RWPE2 (cell line): ENCODE data around the gene EEF1AKMT3.

Experiments used
- ATAC-seq: fragments of 200-7000 bp; cut with Tn5 transposase; 3 replicates; pipeline ENCODE4 v1.9.1; 2021; ENCODE audit warnings: low read depth
- DNase-seq: peaks from one replicate; pipeline ENCODE4 v3.0.0-alpha.2; 2020; ENCODE audit warnings: low spot score
- H3K27ac ChIP-seq: fragments of 450-650 bp; 2 replicates; pipeline ENCODE4 v1.5.1; 2017; ENCODE audit warnings: mild to moderate bottlenecking; ENCODE audit not compliant: poor library complexity, severe bottlenecking
- H3K27me3 ChIP-seq: fragments of 250-450 bp; sonication (Bioruptor Pico); 2 replicates; pipeline ENCODE4 v1.5.1; 2021; ENCODE audit warnings: mild to moderate bottlenecking, moderate library complexity; ENCODE audit not compliant: insufficient read depth, poor library complexity, severe bottlenecking
- H3K36me3 ChIP-seq: fragments of 250-450 bp; sonication (Bioruptor Pico); 2 replicates; pipeline ENCODE4 v1.5.1; 2020; ENCODE audit warnings: low read depth, mild to moderate bottlenecking, moderate library complexity
- H3K4me1 ChIP-seq: fragments of 250-450 bp; sonication (Bioruptor Pico); 2 replicates; pipeline ENCODE4 v1.5.1; 2021; ENCODE audit warnings: mild to moderate bottlenecking, moderate library complexity; ENCODE audit not compliant: insufficient read depth, poor library complexity, severe bottlenecking
- H3K4me3 ChIP-seq: fragments of 250-450 bp; sonication (Bioruptor Pico); 2 replicates; pipeline ENCODE4 v1.5.1; 2021; ENCODE audit warnings: mild to moderate bottlenecking, moderate library complexity; ENCODE audit not compliant: severe bottlenecking
- H3K9me3 ChIP-seq: fragments of 250-450 bp; sonication (Bioruptor Pico); 2 replicates; pipeline ENCODE4 v1.5.1; 2021; ENCODE audit warnings: mild to moderate bottlenecking, moderate library complexity; ENCODE audit not compliant: severe bottlenecking
- TF ChIP-seq, protein P1 (sequence below): fragments of 450-650 bp; IDR thresholded peaks from one replicate; pipeline ENCODE4 v1.5.1; 2017; ENCODE audit warnings: mild to moderate bottlenecking, moderate library complexity; ENCODE audit not compliant: poor library complexity, severe bottlenecking

EEF1AKMT3 gene

GRCh38 chr12:57739387-57739786, 33.0 kb upstream of the EEF1AKMT3 start:
- no peak for ATAC-seq
- TF ChIP-seq, protein P1, sequence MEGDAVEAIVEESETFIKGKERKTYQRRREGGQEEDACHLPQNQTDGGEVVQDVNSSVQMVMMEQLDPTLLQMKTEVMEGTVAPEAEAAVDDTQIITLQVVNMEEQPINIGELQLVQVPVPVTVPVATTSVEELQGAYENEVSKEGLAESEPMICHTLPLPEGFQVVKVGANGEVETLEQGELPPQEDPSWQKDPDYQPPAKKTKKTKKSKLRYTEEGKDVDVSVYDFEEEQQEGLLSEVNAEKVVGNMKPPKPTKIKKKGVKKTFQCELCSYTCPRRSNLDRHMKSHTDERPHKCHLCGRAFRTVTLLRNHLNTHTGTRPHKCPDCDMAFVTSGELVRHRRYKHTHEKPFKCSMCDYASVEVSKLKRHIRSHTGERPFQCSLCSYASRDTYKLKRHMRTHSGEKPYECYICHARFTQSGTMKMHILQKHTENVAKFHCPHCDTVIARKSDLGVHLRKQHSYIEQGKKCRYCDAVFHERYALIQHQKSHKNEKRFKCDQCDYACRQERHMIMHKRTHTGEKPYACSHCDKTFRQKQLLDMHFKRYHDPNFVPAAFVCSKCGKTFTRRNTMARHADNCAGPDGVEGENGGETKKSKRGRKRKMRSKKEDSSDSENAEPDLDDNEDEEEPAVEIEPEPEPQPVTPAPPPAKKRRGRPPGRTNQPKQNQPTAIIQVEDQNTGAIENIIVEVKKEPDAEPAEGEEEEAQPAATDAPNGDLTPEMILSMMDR: no peak
- Histone ChIP-seq H3K9me3 (no peaks in the 10 kb centered on the region), H3K36me3 (no peaks in the 10 kb centered on the region), H3K4me3 (no peak overlapping the region), H3K27me3 (peaks cover 53% of the 10 kb centered on the region), H3K27ac (no peak overlapping the region), H3K4me1 (peaks cover 6% of the 10 kb centered on the region)
- no peak for DNase-seq

DNA sequence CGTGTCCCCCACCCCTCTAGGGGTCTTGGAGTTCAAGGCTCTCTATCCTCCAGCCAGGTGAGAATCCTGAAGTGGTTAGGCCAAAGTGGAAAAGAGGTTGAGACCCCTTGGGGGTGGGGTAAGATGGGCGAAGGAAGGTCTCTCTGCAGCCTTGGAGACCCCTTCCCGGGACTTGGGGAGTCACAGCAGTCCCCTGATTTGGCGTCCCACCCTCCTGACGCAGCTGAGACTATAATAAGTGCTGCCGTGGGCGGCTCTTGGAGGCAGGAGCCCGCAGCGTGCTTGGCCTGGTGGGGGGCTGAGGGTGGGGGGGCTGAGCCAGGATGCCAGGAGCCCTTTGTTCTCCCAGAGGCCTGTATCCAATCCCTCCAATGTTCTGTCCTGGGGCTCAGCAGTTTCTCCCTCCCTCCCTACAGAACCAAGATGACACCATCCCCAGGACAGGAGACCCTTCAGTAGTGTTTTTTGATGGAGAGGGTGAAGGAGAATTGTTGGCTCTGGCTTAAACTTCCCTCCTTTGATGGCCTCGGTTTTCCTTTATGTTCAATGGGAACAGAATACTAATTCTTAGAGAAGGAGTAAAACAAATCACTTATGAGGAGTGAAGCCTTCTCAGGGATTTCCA, 32.4 kb upstream of the EEF1AKMT3 start:
- TF ChIP-seq, protein P1: no peak
- ATAC-seq (no peak), DNase-seq (no peak)
- Histone ChIP-seq H3K9me3 (no peaks in the 10 kb centered on the region), H3K4me3 (no peak overlapping the region), H3K36me3 (no peaks in the 10 kb centered on the region), H3K4me1 (peaks cover 6% of the 10 kb centered on the region), H3K27me3 (peaks cover 52% of the 10 kb centered on the region), H3K27ac (no peak overlapping the region)

DNA sequence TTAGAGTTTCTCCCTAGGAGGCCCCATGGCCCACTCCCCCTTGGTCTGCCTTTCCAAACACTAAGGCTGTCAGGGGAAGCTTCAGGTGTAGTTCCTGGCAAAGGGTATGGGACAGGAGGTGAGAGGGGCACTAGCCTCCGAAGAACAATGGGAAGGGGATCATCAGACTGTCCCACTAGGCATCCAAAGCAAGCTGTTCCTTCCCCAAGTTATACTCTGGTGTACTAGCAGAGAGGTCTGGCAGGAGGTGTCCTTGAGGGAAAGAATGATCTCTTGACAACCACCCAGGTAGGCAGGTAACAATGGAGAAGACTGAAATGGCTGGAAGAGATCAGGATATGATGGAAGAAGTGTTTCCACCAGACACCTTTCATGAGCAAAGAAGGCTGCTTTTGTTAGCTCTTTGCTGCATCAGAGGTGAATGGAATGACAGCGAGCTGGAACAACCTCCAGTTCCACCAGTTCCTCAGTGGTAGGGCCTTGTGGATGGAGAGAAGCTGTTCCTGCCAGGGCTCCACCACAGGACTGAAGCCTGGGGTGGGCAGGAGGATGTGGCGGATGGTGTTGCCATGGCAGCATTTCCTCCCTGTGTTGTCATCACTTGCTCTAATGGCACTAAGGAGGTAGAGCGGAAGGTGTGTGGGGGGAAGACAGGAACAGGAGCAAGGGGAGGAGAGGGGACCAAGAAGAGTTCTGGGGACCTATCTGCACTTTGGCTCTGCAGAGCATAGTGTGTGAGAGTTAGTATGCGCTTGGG, 31.6 kb upstream of the EEF1AKMT3 start:
- H3K27me3 ChIP-seq: peaks cover 44% of the 10 kb centered on the region
- ATAC-seq (no peak), DNase-seq (no peak)
- no peaks in the 10 kb centered on the region for H3K36me3 ChIP-seq
- no peaks in the 10 kb centered on the region for H3K9me3 ChIP-seq
- H3K4me1 ChIP-seq: peaks cover 7% of the 10 kb centered on the region
- no peak overlapping the region for H3K4me3 ChIP-seq
- TF ChIP-seq, protein P1: no peak
- H3K27ac ChIP-seq: no peak overlapping the region

GRCh38 chr12:57741413-57741789, 31.0 kb upstream of the EEF1AKMT3 start:
- TF ChIP-seq, protein P1: no peak
- no peak for DNase-seq
- ATAC-seq: no peak
- H3K27ac ChIP-seq: no peak overlapping the region
- peaks cover 38% of the 10 kb centered on the region for H3K27me3 ChIP-seq
- no peak overlapping the region for H3K4me3 ChIP-seq
- H3K36me3 ChIP-seq: peaks cover 4% of the 10 kb centered on the region
- H3K9me3 ChIP-seq: no peaks in the 10 kb centered on the region
- peaks cover 9% of the 10 kb centered on the region for H3K4me1 ChIP-seq
